ENCODE data around the gene ZBTB8A.
"Not testable (repeated sequence)": the region's sequence is repeated elsewhere in the genome, so short reads cannot be mapped to it uniquely, and the experiment has no call there.

Gene ZBTB8A

DNA sequence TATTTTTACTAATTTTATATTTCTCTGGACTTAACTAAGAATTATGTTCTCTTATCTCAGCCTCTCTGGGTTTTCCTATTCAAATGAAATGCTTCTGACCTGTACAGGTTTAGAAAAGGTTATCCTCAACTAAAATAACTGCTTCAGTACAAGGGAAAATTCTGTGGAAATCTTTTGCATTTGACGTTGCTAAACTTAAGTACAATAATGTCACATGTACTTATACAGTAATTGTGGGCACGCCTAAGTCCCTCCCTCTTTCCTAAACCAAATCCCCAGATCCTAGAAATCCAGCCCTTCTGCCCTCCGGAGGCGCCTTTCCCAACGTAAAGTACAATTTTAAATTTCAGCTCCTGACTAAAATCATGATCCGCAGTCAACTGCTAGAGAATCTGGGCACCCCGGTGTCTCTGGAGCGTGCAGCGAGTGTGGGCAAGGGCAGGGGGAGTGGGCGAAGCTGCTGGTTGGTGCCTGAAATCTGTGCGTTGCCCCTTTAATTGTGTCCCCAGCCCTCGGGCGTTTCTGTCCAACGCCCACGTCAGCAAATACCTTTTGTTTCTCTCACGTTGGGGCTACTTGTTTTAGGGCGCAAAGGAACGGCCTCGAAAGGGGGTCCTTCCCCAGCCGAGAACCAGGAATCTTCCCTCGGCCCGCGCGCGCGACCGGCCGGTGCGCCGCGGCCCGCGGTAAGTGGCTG lies at the start of gene ZBTB8A:
TSS of gene ZBTB8A (plus strand) at position 541 of the 697 bp plus-strand sequence. CDS start 53,505 bp downstream, outside the sequence.
- peak; percentile 55 to 87 (median 83) for DNase-seq

DNA sequence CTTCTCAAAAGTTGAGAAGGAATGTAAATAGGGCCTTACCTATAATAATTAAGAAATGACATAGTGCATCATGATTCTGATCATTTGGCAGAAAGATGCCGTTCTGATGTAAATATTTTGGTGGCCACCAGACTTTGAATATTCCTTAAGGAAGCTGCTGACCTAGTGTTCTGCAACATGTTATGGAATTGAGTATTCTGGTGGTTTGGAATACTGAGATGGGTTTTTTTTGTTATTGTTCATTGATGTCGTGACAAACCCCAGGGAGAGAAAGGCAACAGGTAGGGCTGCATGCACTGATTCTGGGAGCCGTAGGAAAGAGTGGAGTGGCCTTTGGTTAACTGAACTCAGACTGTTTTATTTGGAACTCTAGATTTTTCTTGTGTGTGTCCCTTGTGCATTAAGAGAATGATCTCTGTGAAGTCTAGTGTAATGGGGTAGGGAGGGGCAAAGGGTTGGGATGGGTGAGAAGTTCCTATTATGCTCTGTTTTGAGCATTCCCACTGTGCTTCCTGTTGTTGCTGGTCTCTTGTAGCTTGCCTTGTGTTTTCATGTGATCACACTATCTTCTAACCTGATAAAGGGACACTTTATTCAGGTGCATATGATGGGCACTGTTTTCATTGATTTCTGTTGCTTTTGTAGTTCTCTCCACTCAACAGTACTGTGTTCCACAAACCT lies 49.3 kb upstream of the ZBTB8A start:
- no peak for DNase-seq

DNA sequence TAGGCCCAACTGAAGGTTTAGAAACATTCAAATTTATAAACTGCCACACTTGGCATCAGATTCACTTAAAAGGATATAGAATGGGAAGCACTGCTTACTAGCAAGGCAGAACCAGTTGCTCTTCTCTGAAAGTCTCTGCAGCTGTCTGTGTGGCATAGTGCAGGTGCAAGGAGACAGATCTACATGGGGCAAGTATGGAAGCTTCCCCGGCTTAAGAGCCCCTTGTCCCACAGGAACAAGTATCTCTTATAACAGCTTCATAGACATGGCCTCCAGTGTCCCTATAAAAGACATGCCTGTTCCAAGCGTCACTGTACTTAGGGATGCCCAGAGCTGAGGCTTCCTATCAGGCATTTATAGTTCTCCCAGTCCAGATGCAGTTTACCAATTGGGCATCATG lies 47.8 kb upstream of the ZBTB8A start:
- DNase-seq: no peak

DNA sequence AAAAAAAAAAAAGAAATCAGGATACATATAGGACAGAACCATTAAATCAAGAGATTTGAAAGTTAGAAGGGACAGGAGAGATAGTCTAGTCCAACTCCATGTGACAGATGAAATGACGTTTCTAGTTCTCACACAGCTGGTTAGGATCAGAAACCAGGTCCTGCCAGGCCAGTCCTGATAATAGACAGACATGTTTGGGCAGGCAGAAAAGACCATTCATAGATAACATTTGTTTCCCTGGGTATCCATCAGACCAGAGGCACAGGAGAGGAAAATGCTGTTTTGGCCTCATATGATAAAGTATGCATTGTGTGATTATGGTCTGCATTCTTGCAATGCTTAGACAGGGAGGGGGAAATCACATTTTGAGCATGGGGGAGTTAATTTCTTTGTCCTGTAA lies 45.0 kb upstream of the ZBTB8A start:
- peak in 1 of 3 experiments; percentile 41 for DNase-seq

DNA sequence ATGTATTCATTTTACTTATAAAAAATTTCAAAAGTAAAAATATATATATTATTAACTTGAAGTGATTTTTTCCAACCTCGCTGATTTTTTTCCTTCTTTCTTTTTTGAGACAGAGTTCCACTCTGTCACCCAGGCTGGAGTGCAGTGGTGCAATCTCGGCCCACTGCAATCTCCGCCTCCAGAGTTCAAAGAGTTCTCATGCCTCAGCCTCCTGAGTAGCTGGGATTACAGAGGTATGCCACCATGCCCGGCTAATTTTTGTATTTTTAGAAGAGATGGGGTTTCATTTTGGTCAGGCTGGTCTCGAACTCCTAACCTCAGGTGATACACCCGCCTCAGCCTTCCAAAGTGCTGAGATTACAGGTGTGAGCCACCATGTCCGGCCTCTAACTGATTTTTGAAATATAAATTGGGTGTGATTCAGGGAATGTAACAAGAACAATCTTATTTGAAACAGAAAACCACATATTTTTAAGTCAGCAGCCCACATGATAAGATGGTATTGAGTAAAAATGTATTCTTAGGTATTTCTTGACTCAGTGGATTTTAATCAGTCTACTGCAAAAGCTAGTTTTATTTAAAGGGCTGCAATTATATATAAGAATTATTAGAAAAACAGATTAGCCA lies 44.4 kb upstream of the ZBTB8A start:
- no peak for DNase-seq

DNA sequence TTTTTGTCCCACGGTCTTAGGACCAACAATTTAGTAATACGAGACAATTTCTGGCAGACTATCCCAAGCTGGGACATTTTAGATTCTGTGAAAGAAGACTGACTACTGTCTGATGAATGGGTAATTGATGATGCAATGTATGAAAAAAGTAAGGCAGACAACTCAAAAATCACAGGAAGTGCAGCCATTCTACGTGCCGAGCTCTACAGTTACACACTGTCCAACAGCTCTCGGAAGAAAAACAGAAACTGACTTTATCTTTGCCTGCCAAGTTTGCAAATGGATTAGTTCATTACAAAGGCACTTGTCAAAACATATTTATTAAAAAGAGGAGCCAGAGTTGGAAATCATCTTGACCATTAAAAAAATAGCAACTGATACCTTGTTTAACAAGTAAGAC lies 43.1 kb upstream of the ZBTB8A start:
- no peak for DNase-seq

DNA sequence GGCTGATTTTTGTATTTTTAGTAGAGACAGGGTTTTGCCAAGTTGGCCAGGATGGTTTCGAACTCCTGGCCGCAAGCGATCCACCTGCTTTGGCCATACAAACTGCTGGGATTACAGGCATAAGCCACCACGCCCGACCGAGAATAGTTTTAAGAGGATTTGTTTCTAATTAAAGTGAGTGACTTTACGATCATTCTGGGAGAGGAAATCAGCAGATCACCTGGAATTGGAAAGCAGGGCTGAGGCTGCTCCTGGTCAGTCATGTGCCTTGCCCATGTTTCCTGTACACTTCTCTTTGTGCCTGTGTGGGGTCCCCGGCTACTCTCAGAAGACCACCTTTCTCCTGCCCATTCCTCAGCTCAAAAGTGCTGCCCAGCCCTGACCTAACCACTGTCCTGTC lies 40.5 kb upstream of the ZBTB8A start:
- DNase-seq: no peak

DNA sequence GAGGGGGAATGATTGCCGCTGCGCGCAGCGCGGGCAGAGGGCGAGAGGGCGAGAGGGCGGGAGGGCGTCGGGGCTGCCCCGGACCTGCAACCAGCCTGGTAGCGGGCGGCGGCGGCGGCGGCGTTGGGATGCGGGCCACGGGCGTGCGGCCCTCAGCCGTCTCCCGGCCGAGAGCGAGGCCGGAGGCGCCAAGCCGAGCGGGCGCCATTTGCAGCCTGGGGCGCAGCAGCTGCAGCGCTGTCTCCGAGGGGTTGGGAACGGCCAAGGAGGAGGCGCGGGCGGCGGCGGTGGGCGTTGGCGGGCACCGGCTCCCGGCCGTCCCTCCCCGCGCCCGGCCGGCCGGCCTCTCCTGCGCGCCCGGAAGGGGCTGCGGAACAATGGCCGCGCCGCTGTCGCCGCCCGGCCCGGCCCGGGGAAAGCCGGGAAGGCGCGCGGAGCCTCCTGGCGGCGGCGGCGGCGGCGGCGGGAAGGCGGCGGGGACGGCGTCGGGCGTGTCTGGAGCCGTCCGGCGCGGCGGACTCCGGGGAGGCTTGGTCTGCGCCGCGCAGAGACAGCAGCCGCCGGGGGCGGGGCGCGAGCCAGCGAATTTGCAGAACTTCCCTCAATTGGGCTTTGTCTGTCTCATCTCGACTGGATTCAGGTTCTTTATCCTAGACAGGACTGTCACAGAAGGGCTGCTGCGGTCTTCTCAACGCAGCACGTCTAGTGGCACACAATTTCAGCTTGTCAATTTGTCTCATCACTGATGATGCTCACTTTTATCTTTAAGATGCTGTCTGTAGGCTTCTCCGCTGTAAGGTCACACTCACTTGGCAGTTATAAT lies 38.6 kb upstream of the ZBTB8A start:
- DNase-seq: peak; percentile 76 to 84 (median 82)

DNA sequence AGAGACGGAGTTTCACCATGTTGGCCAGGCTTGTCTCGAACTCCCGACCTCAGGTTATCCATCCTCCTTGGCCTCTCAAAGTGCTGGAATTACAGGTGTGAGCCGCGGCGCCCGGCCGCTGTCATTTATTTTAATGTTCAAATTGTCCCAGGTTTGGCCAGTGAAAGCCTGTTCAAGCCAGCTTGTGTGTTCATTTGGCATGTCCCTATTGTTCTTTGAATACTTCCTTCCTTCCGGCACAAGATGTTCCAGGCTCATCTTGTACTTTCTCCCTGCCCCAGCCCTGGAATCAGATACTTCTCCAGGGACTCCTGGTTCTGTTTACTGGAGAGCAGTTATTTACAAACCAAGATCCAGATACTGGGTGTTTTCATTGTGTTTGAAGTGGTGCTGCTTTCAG lies 37.4 kb upstream of the ZBTB8A start:
- DNase-seq: no peak

DNA sequence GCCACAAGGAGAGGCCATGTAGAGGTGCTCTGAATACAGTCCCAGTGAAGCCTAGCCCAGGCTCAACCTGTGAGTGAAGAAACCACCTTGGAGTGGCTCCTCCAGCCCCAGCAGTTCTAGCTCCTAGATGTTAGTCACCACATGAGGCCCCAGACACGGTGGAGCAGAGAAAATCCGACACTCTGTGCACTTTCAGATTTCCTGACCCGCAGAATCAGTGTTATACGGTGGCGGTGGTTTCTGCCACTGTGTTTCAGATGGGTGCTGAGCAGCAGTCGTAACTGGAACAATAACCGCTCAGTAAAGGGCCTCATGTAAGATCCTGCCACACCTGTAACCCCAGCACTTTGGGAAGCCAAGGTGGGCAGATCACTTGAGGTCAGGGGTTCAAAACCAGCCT lies 36.1 kb upstream of the ZBTB8A start:
- no peak for DNase-seq

DNA sequence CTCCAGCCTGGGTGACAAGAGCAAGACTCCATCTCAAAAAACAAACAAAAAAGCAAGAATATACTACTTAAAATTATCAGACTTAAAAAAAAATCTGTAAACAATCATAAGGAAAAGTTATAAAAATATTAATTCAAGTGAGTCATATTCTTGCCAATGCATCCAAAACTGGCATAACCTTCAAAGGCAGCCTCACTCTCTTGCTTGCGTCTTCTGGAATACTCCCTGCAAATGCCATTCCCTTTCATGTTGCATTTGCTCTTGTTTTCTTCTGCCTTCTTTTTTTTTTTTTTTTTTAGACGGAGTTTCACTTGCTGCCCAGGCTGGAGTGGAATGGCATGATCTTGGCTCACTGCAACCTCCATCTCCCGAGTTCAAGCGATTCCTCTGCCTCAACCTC lies 32.2 kb upstream of the ZBTB8A start:
- no peak for DNase-seq

DNA sequence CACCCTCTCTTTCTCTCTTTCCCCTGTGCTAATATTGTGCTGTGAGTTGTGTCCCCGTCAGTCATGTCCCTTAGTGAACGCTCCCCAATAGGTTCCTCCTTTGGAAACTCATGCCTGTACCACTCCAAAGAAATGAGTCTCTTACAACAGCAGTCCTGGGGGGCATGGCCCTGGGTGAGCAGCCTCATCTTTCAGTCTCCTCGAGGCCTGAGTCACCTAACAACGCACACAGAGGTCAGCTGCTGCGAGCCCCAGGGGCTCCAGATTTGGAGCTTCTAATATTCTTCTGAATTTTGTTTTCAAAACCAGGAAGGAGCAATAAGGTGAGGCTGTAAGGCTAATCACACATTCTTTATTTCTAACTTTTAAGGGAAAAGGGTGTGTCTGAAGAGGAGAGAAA lies 30.5 kb upstream of the ZBTB8A start:
- DNase-seq: no peak

DNA sequence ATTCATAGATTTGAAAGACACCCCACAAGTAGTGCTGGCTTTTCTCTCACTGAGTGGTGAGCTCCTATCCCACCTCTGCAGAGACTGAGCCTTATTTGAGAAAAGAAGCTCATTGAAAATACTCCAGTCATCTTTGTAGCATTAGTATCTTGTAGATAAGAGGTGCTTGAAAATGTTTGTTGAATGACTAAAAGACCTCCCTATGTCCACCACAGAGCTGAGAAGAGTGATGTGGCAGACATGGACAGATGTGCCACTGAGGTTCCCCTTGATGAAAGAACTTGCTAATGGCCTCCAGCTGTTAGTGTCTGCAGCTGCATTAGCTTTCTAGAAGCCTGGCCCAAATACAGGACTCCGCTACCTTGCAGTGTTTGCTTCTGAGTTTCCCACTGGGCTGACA lies 29.3 kb upstream of the ZBTB8A start:
- DNase-seq: no peak

DNA sequence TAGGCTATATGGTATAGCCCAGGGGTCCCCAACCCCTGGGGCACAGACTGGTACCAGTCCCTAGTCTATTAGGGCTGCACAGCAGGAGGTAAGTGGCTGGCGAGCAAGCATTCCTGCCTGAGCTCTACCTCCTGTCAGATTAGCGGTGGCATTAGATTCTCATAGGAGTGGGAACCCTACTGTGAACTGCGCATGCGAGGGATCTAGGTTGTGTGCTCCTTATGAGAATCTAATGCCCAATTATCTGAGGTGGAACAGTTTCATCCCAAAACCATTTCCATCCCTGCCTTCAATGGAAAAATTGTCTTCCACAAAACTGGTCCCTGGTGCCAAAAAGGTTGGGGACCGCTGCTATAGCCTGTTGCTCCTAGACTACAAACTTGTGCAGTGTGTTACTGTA lies 22.8 kb upstream of the ZBTB8A start:
- DNase-seq: peak in 1 of 3 experiments; percentile 34

DNA sequence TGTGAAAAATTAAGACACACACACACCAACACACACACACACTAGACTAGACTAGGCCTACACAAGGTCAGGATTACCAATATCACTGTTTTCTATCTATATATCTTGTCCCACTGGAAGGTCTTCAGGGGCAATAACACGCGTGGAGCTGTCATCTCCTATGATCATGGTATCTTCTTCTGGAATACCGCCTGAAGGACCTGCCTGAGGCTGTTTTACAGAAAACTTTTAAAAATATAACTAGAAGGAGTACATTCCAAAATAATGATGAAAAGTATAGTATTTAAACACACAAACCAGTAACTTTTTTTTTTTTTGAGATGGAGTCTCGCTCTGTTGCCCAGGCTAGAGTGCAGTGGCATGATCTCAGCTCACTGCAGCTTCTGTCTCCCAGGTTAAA lies 20.3 kb upstream of the ZBTB8A start:
- DNase-seq: no peak

DNA sequence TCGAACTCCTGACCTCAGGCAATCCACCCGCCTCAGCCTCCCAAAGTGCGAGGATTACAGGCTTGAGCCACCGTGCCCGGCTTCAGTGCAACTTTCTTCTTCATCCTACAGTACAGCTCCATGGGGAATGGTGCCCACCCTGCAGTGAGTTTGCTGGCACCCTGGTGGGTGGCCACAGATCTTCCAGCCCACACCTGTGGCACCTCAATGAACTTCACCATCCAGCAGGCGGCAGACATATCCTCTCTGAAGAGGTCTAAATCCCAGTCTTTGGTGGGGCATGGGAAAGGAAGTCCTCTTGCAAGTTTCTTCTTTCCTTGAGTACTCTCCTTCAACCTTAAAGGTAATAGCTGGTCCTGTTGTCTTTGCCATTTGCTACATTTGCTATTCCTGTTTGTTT lies 18.1 kb upstream of the ZBTB8A start:
- DNase-seq: no peak

DNA sequence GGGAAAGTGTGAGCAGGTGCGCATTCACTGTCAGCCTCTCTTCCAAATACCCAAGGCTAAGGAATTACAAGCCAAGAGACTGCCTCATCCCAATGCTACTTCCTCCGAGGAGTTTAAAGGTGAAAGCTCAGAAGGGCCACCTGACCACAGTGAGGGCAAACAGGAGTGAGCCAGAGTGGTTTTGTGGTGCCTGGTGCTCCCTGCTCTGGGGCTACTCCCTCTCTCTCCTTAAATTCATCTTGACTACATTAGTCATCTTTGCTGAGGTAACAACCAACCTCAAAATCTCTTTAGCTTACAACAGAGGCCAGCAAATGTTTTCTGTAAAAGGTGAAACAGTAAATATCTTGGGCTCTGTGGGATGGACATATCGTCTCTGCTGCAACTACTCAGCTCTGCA lies 14.2 kb upstream of the ZBTB8A start:
- DNase-seq: no peak

DNA sequence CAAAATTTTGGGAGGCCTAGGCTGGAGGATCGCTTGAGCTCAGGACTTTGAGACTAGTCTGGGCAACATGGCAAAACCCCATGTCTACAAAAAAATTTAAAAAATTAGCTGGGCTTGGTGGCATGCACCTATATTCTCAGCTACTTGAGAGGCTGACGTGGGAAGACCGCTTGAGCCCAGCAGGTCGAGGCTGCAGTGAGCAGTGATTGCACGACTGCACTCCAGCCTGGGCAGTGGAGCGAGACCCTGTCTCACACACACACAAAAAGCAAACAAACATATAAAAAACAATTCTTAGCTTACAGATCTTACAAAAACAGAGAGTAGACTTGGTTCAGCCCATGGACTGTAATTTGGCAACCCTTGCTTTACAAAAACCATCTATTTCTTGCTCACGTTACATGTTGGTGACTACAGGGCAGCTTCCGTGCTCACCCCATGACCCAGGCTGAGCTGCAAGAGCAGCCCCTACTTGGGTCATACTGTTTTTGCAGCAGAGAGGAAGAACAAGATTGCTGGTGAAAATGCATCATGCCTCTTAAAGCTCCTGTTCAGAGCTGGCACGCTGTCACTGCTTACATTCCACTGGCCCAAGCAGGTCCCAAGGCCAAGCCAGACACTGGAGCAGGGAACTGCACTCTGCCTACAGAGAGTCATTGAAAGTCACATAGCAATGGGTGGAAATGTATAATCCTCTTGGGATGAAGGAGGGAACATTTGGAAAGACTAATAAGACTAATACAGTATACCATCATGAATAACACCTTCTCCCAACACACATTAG lies 13.4 kb upstream of the ZBTB8A start:
- DNase-seq: no peak

DNA sequence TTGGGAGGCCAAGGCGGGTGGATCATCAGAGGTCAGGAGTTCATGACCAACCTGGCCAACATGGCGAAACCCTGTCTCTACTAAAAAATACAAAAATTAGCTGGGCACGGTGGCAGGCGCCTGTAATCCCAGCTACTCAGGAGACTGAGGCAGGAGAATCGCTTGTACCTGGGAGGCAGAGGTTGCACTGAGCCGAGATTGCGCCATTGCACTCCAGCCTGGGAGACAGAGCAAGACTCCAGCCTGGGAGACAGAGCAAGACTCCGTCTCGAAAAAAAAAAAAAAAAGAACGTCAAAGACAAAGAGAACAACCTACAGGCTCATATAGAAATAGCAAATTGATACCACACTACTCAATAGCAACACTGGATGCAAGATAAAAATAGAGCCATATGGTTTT lies 10.7 kb upstream of the ZBTB8A start:
- not testable (repeated sequence) for DNase-seq

DNA sequence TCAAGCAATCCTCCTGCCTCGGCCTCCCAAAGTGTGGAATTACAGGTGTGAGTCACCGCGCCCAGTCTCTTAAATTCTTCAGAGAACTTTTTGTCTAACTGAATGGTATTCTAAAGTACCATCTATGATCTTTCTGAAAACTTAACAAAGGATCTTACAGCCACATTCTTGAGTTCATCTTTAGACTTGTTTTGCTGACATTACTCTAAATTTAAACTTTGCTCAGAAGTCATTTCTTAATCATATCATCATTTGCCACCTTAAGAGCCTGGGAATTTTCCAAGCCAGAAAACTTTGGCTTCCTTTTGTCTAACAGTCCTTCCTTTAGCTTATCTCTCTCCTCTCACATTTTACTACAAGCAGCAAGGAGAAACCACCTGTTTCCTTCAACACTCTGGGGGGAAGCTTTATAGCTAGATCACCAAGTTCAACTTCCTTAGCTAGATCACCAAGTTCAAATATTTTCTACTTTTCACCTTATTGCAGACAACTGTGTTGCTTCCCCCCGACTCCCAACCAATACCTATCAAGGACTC lies 5.4 kb upstream of the ZBTB8A start:
- DNase-seq: no peak

DNA sequence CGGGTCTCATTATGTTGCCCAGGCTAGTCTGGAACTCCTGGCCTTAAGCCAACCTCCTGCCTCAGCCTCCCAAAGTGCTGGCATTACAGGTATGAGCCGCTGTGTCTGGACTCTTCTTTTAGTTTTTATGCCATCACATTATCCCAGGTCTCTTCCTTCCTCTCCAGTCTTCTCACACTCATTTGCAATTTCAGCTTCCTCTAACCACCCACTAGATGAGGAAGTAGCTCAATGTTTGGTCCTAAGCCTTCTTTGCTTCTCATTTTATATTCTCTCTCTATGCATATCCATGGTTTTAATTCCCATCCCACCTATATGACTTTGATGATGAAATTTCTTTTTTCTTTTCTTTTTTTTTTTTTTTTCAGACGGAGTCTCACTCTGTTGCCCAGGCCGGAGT lies 3.1 kb upstream of the ZBTB8A start:
- DNase-seq: no peak

DNA sequence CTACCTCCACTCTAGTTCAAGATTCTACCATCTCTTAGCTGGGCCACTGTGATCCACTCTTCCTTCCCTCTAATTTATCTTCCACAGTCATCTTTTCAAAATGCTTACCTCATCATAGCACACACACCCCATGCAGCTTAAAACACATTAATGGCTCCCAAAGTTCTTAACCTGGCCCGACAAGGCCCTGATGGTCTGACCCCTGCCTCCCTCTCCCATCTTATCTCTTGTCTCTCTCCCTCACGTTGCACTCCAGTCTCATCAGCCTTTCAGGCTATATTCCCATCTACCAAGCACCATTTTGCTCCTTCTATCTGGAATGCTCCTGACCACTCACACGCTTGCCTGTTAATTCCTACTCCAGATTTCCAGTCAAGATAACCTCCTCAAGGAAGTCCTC lies 2.5 kb upstream of the ZBTB8A start:
- no peak for DNase-seq
